Fibroblast of skin of right biceps (primary cell): ENCODE results near the gene COLGALT1.

Experiments used
- DNase-seq: peaks from one replicate; pipeline ENCODE4 v3.0.0-alpha.2; 2013

The COLGALT1 gene

DNA sequence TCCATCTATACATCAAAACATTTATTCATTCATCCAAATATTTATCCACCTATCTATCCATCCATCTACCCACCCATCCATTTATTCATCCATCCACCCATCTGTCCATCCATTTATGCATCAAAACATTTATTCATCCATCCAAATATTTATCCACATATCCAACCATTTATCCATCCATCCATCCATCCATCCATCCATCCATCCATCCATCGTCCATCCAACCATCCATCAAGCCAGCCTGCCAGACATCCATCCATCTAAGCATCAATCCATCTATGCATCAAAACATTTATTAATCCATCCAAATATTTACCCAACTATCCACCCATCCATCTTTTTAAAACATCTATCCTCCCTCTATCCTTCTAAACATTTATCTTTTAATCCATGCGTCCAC is 70.5 kb downstream of the COLGALT1 start:
- no peak for DNase-seq

DNA sequence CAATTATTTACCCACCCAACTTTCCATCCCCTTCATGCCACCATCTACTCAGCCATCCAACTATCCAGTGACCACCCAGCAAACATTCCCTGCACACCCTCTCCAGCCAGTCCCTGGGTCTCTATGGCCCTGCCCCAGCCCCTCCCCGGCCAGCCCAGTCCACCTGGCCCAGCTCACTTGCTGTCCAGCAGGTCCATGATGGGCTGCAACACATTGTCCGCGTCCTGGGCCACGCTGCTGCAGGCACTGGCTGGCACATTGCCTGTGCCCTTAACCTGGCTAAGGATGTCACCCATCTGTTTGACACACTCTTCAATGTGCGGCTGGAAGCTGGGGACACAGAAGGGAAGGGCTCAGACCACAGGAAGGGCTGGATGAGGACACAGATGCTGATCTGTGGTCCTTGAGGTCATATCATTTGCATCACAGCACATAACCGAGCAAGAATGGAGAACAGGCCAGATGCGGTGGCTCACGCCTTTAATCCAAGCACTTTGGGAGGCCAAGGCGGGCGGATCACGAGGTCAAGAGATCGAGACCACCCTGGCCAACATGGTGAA is 71.1 kb downstream of the COLGALT1 start:
- no peak for DNase-seq

DNA sequence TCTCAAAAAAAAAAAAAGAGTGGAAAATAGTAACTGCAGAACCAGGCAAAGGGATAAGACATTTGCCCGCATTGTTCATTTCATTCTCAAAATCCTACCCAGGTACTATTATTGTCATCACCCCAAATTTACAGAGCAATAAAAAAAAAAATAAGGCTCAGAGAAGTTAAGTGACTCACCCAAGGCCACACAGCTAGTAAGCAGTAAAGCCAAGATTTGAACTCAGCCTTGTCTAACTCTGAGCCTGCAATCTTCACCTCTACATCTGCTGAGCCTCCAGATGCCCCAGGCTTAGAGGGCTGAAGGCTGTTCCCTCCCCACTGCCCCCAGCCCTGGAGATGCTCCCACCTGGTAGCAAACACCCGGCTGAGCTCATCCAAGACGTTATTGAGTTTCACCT is 71.7 kb downstream of the COLGALT1 start:
- DNase-seq = no peak

DNA sequence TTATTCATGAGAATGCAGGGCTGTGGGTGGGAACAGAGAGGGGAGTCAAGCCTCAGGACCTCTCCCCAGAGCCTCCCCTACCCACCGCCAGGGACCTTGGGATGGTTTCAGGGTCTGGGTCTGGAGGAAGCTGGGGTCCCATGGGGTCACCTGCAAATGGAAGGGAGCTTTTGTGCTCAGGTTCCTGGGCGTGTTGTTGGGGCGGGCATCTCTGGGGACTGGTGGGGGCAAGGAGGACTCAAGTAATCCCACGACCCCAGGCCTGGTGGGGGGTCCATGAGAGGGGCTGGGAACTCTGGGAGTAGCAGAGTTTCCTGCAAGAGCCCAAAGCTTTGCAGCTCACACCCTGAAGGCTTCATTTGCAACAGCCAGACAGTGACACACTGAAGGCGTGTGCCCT is 72.5 kb downstream of the COLGALT1 start:
- DNase-seq = no peak

DNA sequence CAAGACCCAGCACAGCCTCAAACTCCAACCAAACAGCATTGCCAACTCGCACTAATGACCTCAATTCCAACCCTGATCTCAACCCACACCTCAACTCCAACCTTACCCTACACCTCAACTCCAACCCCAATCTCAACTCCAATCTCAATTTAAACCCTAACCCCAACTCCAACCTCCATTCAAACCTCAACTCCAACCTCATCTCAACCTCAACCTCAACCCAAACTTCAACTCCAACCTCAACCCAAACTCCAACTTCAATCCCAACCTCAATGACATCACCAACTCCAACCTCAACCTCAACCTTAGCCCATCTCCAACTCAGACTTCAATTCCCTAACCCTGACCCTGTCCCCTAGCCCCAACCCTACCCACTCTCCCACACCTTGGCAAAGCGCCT is 74.3 kb downstream of the COLGALT1 start:
- no peak for DNase-seq

DNA sequence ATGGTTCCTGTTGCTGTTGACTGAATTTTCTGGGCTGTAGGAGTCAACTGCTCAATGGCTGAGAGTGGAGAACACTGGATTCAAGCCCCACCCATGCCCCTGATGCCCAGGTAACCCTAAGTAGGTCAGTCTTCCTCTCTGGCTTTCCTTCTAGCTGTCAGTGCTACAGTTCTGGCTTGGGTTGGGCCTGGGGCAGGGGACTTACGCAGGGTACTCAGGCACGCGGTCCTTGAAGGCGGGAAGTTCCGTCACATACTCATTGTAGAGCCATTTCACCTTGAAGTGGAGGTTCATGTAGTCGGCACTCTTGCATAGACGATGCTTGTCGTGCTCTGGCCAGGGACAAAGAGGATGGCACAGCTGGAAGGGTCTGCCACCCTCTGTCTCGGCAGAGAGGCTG is 77.1 kb downstream of the COLGALT1 start:
- DNase-seq = no peak
